ENCODE data around the gene COL27A1.

Gene COL27A1

GRCh38 chr9:114240216-114240615 lies 84.9 kb downstream of the COL27A1 start:
- DNase-seq (ENCODE audit: low read depth in 2 of 2, low spot score in 1 of 2): no peak

- no peak for DNase-seq (ENCODE audit: low read depth in 2 of 2, low spot score in 1 of 2)
These were observed 85.6 kb downstream of the COL27A1 start for GRCh38 chr9:114240647-114241558.

DNA sequence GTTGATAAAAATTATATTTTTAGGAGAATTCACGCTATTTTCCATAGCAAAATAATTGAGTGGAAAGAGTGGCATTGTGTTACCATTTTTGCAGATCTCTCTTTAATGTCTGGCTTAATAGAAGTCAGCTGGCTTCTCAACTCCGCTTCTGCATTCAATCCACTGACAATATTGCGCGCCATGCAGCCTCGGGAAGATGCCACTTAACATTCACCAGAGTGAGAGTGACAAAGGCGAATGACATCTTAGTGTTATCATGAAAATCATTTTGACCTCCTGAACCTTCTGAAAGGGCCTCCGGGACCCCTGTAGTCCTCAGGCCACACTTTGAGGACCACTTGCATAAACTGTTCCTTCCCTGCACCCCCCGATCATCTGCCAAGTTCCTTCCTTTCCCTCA lies 87.5 kb downstream of the COL27A1 start:
- DNase-seq (ENCODE audit: low read depth in 2 of 2, low spot score in 1 of 2): no peak

DNA sequence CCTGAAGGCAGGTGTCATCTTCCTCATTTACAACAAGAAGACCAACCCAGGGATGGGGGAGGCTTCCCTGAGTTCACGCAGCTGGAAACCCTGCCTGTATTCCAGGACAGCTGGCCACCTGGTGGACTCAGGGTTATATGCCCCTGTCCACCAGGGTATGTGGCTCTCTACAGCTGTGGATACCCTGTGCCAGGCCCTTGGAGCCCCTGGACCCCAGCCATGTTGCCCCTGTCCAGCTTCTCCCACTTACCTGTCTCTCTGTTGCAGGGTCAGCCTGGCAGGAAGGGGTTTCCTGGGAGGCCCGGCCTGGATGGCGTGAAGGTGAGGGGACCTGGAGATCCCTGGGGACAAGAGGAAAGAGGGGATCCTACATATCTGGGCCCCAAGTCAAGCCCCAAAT lies 87.9 kb downstream of the COL27A1 start:
- DNase-seq (ENCODE audit: low read depth in 2 of 2, low spot score in 1 of 2): no peak

DNA sequence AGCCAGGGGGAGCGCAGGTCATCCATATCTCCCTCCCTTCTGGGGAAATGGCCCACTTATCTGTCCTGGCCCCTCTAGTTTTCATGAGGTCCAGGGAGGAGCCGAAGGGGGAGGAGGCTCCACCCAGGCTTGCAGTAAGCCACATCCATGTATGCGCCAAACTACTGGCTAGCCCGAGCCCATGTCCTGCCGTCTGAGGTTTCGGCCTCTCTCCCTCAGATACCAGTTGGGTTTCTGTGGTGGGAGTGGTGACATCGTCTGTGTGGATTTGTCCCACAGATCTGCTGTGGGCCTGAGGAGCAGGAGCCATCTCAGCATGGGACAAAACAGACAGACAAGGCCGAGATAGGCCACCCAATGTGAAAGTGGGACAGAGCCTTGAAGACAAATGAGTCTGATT lies 89.2 kb downstream of the COL27A1 start:
- DNase-seq (ENCODE audit: low read depth in 2 of 2, low spot score in 1 of 2): no peak

- no peak for DNase-seq (ENCODE audit: low read depth in 2 of 2, low spot score in 1 of 2)
These were observed 91.2 kb downstream of the COL27A1 start for GRCh38 chr9:114246558-114246957.

DNA sequence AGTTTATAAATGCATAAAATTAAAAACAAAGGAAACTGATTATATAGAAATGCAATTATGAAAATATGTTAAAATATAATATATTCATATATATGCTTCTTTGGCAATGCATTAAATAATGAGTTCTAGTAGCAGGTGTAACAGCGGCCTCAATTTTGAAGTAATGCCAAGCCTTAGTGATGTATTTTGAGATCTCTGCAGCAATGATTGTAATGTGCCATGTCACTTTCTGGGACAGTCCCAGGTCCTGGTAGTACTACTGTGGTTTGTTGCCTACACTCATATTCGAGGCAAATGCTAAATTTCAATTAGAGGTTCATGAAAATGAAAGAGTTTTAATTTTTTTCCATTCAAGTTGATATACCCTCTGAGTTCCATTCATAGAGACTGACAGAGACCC lies 91.7 kb downstream of the COL27A1 start:
- DNase-seq (ENCODE audit: low read depth in 2 of 2, low spot score in 1 of 2): no peak

DNA sequence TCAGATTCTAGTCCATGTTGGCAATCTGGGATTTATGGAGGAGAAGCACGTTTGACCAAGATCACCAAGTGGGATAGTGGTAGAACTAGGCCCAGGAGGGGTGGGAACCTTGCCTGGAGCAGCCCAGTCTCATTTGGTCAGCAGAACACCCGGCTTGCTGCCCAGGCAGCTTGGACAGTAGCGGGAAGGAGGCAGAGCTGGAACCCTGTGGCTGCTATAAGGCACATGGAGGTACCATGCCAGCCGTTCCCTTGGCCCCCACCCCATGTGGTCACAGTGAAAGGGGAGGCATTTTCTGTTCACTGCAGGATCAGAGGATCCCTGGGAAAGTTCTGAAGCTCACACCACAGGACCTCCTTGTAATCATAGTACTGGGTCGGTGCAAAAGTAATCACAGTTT lies 92.2 kb downstream of the COL27A1 start:
- DNase-seq (ENCODE audit: low read depth in 2 of 2, low spot score in 1 of 2): no peak

DNA sequence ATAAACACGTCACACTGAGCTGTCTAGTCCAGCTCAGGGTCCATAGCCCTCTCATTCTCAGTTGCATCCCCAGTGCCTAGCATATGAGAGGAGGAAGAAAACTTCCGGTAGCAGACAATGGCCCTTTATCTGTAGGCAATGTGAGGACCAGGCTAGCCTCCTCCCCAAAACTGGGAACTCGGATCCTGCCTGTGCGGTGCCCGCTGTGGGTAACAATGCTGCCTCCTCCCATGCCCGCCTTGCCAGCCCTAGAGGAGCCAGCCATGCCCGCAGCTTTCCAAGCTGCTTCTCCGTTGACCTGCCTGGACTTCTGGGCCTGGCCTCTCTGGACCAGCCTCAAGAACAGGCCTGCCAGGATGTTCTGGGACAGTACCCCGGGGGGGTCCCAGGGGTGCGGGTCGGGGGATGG lies 93.0 kb downstream of the COL27A1 start:
- DNase-seq (ENCODE audit: low read depth in 2 of 2, low spot score in 1 of 2): no peak

DNA sequence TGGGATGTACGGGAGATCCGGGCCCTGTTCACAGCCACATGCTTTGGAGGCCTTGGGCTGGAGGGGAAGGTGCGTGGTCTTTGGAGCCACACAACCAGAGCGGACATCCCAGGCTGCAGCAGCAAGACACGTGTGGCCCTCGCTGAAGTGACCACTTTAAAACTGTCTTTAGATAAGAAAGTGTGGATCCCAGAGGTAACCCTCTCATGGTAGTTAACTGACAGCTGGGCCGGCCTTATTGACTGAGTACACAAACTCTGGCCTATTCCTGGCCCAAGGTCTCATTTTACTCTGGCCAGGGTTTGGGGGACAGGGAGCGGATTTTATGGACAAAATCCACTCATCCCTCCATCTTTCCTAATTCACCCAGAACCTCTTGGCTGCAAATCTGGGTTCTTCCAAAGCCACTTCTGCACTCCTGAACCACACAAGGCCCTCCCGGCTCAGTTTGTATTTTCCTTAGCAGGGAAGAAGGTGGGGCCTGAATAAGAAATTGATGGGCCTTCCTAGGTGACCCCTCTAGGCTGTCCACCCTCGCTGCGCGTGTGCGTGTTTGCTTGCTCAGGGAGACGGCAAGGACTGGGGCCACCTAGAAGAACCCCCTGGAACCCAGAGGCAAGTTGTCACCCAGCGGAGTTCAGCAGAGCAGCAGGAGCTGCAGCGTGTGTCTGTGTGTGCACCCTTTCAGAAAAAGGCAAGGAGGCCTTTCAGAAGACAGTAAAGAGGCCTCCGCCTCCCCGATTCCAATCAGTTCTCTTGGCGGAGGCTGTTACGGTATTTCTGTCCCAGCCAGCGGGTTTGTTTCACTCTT lies 94.3 kb downstream of the COL27A1 start:
- DNase-seq (ENCODE audit: low read depth in 2 of 2, low spot score in 1 of 2): no peak

DNA sequence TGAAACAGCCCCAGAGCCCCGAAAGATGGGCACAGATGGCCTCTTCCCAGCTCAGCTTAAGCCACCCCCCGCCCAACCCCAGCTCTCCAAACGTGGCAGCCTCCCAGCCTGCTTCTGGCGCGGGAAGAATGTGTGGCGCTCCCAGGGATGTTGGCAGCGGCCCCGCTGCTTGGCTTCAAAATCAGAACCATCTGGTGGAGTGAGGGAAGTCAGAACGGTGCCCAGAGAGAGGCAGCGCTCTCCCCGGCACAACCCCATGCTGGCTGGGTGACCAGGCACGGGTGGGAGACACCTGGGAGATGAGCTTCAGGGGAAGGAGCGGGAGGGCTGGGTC lies 94.9 kb downstream of the COL27A1 start:
- DNase-seq (ENCODE audit: low read depth in 2 of 2, low spot score in 1 of 2): no peak

DNA sequence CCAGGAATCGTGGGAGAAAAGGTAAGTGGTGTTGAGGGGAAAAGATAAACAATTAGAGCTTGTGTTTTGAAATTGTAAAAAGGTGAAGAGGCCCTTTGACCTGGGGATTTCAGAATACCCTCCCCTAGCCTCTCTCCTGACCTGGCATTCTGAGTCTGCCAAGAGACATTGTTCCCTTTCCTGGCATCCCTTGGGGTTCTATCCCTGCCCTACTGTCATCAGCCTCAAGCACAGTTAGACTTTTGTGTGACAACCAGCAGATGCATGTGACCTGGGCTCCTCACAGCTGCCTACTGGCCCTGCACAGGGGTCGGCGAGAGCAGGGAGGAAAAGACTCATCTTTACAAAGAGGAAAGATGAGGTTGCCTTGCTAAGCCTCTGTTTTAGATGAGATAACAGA lies 95.3 kb downstream of the COL27A1 start:
- DNase-seq (ENCODE audit: low read depth in 2 of 2, low spot score in 1 of 2): no peak

DNA sequence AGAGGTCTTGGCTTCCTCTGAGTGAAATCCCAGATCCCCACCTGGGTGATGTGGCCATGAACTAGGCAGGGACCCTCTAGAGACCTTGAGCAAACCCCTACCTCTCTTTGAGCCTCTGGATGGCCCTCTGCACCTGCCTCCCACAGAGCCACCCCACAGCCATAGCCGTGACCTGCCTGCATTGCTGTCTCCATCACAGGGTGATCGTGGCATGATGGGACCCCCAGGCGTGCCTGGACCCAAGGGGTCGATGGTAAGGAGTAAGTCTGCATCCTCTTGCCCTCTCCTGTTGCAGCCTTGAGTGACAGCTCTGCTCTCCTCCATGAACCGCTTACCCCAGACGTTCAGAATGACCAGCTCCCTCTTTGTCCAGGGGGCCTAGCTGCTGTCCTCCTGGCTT lies 97.1 kb downstream of the COL27A1 start:
- no peak for DNase-seq (ENCODE audit: low read depth in 2 of 2, low spot score in 1 of 2)

GRCh38 chr9:114256827-114257328 lies 101.5 kb downstream of the COL27A1 start:
- DNase-seq (ENCODE audit: low read depth in 2 of 2, low spot score in 1 of 2): no peak

DNA sequence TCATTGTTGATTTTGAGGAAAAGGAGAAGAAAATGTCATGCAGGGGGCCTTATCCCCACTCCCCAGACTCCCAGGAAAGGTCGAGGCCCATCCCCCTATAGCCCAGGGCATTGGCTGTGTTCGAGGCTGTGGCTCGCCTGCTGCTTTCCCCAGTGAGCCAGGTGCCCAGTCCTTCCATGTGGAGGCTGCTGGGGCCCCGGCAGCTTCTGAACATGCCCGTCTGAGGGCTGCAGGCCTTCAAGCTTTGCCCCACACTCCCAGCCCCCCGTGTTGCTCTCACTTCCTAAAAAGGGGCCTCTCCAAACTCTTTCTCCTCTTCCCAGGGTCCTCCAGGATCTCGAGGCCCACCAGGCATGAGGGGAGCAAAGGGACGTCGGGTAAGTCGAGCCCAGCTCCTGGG lies 102.9 kb downstream of the COL27A1 start:
- no peak for DNase-seq (ENCODE audit: low read depth in 2 of 2, low spot score in 1 of 2)

GRCh38 chr9:114258866-114259797 lies 103.8 kb downstream of the COL27A1 start:
- no peak for DNase-seq (ENCODE audit: low read depth in 2 of 2, low spot score in 1 of 2)

DNA sequence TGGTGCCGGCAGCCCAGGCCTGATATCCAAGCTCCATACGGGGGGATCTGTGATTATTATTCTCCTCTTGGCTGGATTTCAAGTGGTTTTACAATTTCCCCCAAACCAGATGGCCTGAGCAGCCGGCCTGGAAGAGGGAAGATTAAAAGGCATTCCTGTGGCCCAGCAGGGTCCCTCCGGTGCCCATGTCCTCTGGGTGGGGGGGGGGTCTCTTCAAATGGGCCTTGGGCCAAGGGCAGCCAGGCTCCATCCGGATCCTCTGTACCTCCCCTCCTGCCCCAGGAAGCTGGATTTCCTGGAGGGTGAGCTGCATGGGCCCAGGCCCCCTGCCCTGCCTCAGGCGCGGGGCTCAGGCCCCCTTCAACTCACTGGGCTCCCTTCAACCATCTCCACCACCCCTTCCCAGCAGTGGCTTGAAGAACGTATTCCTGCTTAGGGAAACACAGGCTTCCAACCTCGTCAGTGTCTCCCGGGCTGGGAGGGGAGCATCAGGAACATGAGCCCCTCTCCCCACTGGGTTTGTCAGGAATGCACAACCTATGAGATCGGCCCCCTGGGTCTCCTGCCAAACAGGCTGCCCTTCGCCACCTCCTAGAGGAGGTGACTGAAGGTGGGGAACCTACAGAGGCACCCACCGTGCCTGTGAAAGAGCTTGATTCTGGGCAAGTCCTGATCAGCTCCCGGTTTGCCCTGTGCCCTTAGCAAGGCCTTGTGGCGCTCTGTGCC lies 104.6 kb downstream of the COL27A1 start:
- no peak for DNase-seq (ENCODE audit: low read depth in 2 of 2, low spot score in 1 of 2)

DNA sequence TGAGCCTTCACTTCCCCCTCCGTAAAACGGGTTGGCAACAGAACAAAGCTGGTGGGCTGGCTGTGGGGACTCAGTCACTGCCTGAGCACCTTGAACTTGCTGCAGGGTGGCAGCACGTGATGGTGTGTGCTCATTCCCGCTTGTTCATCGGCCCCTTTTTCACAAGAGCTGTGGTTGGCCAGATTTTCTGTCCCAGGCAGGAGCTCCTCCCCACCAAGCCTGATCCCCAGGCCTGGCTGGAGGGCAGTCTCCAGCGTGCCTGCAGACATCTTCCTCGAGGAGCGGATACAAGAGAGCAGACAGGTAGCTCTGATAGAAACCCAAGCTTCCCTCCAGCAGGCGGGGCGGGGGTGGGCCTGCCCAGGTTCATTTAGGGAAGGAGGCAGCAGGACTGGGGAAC lies 105.7 kb downstream of the COL27A1 start:
- DNase-seq (ENCODE audit: low read depth in 2 of 2, low spot score in 1 of 2): no peak

DNA sequence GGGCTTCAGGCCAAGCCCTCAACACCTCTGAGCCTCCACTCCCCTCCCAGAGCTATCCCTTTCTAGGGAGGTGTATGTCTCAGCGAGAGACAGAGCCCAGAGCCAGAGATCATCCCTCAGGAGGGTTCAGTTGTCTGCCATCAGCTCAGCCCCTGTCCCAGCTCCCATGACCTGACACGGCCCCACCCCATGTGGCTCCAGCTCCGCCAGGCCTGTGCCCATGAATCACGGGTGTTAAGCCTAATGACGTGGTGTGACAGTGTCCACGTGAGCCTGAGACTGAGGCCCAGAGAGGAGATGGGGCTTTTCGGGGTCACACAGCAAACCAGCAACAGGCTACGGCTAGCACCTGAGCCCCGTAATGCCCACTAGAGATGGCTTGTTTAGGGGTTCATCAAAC lies 106.7 kb downstream of the COL27A1 start:
- DNase-seq (ENCODE audit: low read depth in 2 of 2, low spot score in 1 of 2): no peak

DNA sequence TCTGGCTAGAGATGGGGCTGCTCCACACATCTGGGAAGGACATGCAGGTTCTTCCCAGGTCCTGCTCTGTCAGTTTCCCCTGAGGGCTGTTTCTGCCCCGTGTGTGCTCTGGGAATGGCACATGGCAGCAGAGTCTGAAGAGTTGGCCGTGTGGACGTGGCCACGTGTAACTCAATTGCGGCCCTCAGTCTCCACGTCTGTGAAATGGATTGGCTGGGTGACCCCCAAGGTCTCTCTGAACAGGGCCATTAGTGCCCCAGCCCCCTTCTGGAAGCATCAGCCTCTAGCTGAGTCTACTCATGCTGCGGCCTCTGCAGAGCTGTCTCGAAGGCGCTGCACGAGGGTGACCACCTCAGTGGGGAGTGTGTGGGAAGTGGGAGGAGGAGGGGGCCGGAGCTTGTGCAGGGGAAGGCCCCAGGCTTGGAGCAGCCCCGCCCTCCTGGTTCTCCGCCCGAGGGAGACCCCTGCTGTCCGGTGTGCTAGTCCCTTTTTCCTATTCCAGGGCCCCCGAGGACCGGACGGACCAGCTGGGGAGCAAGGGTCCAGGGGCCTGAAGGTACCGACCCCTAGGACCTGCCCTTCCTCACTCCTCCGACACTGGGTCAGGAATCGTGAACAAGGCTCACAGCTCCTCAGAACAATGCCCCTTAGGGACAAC lies 108.6 kb downstream of the COL27A1 start:
- DNase-seq (ENCODE audit: low read depth in 2 of 2, low spot score in 1 of 2): no peak
